ENCODE data around the gene PAX6. TPM values are rescaled to one million over a fixed set of nuclear protein-coding genes. Genes with fewer than 3 reads are reported as not detected.
"Not testable (repeated sequence)": the region's sequence is repeated elsewhere in the genome, so short reads cannot be mapped to it uniquely, and the experiment has no call there.

PAX6 gene
- total RNA-seq, 4 donors from 2014 or later, result 0.08 to 1.1 (median 0.55) TPM

- Histone ChIP-seq H3K9me3 (no peaks in the 10 kb centered on the region), H3K4me3 (no peak overlapping the region), H3K27me3 (no peaks in the 10 kb centered on the region), H3K27ac (no peak overlapping the region), H3K4me1 (no peaks in the 10 kb centered on the region), H3K36me3 (no peaks in the 10 kb centered on the region)
- no peak for ATAC-seq
- TF ChIP-seq POLR2A (IDR thresholded peaks at IDR 0.05), result no peak
- no peak for TF ChIP-seq EP300 (IDR thresholded peaks at IDR 0.05)
Measured at GRCh38 chr11:31763296-31763695, 47.8 kb downstream of the PAX6 start.

GRCh38 chr11:31761636-31762035 is 49.5 kb downstream of the PAX6 start:
- Histone ChIP-seq H3K27me3 (no peaks in the 10 kb centered on the region), H3K9me3 (no peaks in the 10 kb centered on the region), H3K36me3 (no peaks in the 10 kb centered on the region), H3K4me3 (no peak overlapping the region), H3K27ac (no peak overlapping the region), H3K4me1 (peaks cover 0 to 12% (median 0%) of the 10 kb centered on the region in 3 donors)
- 88% methylated on average over 1 of the region's 1 CpG for WGBS, 2 donors (ENCODE audit: low coverage in 1 of 2)
- ATAC-seq, result no peak
- TF ChIP-seq POLR2AphosphoS5 (IDR thresholded peaks at IDR 0.05) (no peak), CTCF (IDR thresholded peaks at IDR 0.05) (no peak), EP300 (IDR thresholded peaks at IDR 0.05) (no peak), POLR2A (IDR thresholded peaks at IDR 0.05) (no peak)

DNA sequence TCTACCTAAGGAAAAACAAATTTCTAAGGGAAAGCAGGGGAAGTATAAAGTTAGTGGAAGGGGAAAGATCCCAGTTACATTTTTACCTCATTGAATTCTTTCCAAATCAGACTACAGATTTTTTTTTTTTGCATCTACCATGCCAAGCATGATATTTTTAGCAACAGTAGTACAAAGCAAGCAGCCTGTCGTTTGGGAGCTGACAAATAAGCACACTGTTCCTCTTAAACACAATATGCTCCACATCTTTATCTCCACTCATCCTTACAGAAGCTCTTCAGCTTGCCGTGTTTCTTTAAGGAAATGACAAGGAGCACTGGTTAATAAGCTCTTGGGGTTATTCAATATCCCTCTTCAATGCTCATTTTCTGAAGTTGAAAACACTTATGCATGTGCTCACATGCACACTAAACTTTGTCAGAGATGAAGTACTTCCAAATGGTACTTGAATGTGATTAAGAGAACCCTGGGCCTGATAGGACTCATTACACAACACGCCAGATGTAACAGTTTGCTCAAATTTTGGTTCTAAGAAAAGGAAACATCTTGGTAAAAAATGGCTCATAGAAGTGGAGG is 53.8 kb downstream of the PAX6 start:
- no peak for ATAC-seq

DNA sequence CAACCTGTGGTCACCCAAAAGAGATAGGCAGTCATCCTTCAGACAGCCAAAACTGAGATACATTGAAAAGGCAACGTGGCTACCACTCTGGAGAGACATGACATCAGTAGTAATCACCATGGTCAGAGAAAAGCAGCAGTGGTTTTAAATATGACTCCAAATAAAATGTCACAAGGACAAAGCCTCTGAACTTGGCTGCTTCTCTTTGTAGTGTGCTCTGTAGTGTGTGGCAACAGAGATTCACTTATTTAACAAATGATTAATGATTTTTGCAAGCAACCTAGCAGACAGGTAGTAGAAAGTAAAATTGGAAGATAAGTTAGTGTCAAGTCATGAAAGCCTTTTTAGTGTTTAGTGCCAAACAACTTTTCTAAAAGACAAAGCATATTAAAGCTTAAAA is 63.5 kb downstream of the PAX6 start:
- ATAC-seq, result no peak
- Histone ChIP-seq H3K9me3 (no peaks in the 10 kb centered on the region), H3K27me3 (no peaks in the 10 kb centered on the region), H3K27ac (no peak overlapping the region), H3K4me1 (no peaks in the 10 kb centered on the region), H3K4me3 (no peak overlapping the region), H3K36me3 (no peaks in the 10 kb centered on the region)
- 15 to 30% methylated on average over 1 of the region's 1 CpG for WGBS, 2 donors (ENCODE audit: low coverage in 1 of 2)
- TF ChIP-seq EP300 (IDR thresholded peaks at IDR 0.05) (no peak), POLR2AphosphoS5 (IDR thresholded peaks at IDR 0.05) (no peak), POLR2A (IDR thresholded peaks at IDR 0.05) (no peak), CTCF (IDR thresholded peaks at IDR 0.05) (no peak)

More for the DNA sequence above, 53.8 kb downstream of the PAX6 start:
- H3K36me3 ChIP-seq, result no peaks in the 10 kb centered on the region
- H3K27ac ChIP-seq, result no peak overlapping the region
- TF ChIP-seq CTCF (IDR thresholded peaks at IDR 0.05), result no peak
- TF ChIP-seq EP300 (IDR thresholded peaks at IDR 0.05), result no peak
- TF ChIP-seq POLR2AphosphoS5 (IDR thresholded peaks at IDR 0.05), result no peak
- no peak for TF ChIP-seq POLR2A (IDR thresholded peaks at IDR 0.05)
- H3K4me1 ChIP-seq, result peaks cover 0 to 14% (median 0%) of the 10 kb centered on the region in 3 donors
- WGBS, 2 donors (ENCODE audit: low coverage in 1 of 2), result 22 to 33% methylated on average over 3 of the region's 3 CpGs
- H3K9me3 ChIP-seq, result no peaks in the 10 kb centered on the region
- no peak overlapping the region for H3K4me3 ChIP-seq
- H3K27me3 ChIP-seq, result no peaks in the 10 kb centered on the region

- not testable (repeated sequence) for H3K4me3 ChIP-seq, H3K4me1 ChIP-seq, H3K27ac ChIP-seq, ATAC-seq, H3K36me3 ChIP-seq, H3K27me3 ChIP-seq
- H3K9me3 ChIP-seq, result peaks cover 0 to 20% (median 0%) of the 10 kb centered on the region in 3 donors
- 94 to 100% methylated on average over 3 to 24 of the region's 26 CpGs for WGBS, 2 donors (ENCODE audit: low coverage in 1 of 2)
Measured at GRCh38 chr11:31740731-31741368, 70.3 kb downstream of the PAX6 start.

- Histone ChIP-seq H3K9me3 (peaks cover 0 to 20% (median 0%) of the 10 kb centered on the region in 3 donors), H3K27ac (no peak overlapping the region), H3K4me3 (no peak overlapping the region), H3K27me3 (no peaks in the 10 kb centered on the region), H3K36me3 (peaks cover 0 to 7% of the 10 kb centered on the region in 2 donors), H3K4me1 (no peaks in the 10 kb centered on the region)
- WGBS, 2 donors (ENCODE audit: low coverage in 1 of 2), result 38 to 63% methylated on average over 1 of the region's 1 CpG
- ATAC-seq, result no peak
- no peak for TF ChIP-seq POLR2AphosphoS5 (IDR thresholded peaks at IDR 0.05)
- no peak for TF ChIP-seq CTCF (IDR thresholded peaks at IDR 0.05)
- no peak for TF ChIP-seq EP300 (IDR thresholded peaks at IDR 0.05)
- no peak for TF ChIP-seq POLR2A (IDR thresholded peaks at IDR 0.05)
Measured at GRCh38 chr11:31740131-31740530, 71.0 kb downstream of the PAX6 start.
